Neuronal stem cell (in vitro differentiated cells): ENCODE results near the gene ARL4A.
"Not testable (repeated sequence)": the region's sequence is repeated elsewhere in the genome, so short reads cannot be mapped to it uniquely, and the experiment has no call there.

Experiments
- DNase-seq: peaks from one replicate; pipeline ENCODE4 v3.0.0-alpha.2; 2013; ENCODE audit warnings: low spot score
- H2AFZ ChIP-seq: one replicate; pipeline ENCODE4 v1.6.1; 2013; ENCODE audit warnings: mild to moderate bottlenecking, low read length, inconsistent platforms
- H2AK5ac ChIP-seq: 2 replicates; pipeline ENCODE4 v1.6.1; 2013; ENCODE audit warnings: low read depth, mild to moderate bottlenecking, inconsistent platforms, low read length, moderate library complexity, mixed read lengths
- H2BK120ac ChIP-seq: 2 replicates; pipeline ENCODE4 v1.6.1; 2013; ENCODE audit warnings: low read depth, mild to moderate bottlenecking, inconsistent platforms, low read length, moderate library complexity, mixed read lengths
- H2BK12ac ChIP-seq: one replicate; pipeline ENCODE4 v1.6.1; 2013; ENCODE audit warnings: low read length, inconsistent platforms
- H2BK15ac ChIP-seq: 2 replicates; pipeline ENCODE4 v1.6.1; 2013; ENCODE audit warnings: mild to moderate bottlenecking, low read length, inconsistent platforms, mixed read lengths
- H2BK5ac ChIP-seq: one replicate; pipeline ENCODE4 v1.6.1; 2013; ENCODE audit warnings: inconsistent platforms, mild to moderate bottlenecking, low read length, moderate library complexity
- H3K14ac ChIP-seq: one replicate; pipeline ENCODE4 v1.6.1; 2013; ENCODE audit warnings: low read length, inconsistent platforms
- H3K18ac ChIP-seq: 2 replicates; pipeline ENCODE4 v1.6.1; 2013; ENCODE audit warnings: low read length, inconsistent platforms
- H3K23ac ChIP-seq: 2 replicates; pipeline ENCODE4 v1.6.1; 2013; ENCODE audit warnings: low read depth, mild to moderate bottlenecking, mixed read lengths, low read length, inconsistent platforms; ENCODE audit not compliant: poor library complexity
- H3K27ac ChIP-seq: replicated peaks from 3 replicates; pipeline ENCODE4 v1.5.1; 2013; ENCODE audit warnings: low read length, inconsistent platforms
- H3K27me3 ChIP-seq, 3 experiments: 2 replicates each; pipeline ENCODE4 v1.6.1; 2013; ENCODE audit warnings: low read length in 3 of 3, mild to moderate bottlenecking in 2 of 3, inconsistent platforms in 1 of 3, low read depth in 1 of 3, mixed read lengths in 1 of 3, moderate library complexity in 1 of 3; ENCODE audit not compliant: control insufficient read depth in 3 of 3, insufficient read depth in 3 of 3
- H3K36me3 ChIP-seq, 2 donors: replicated peaks in 1 of 2; 2 replicates each; pipeline ENCODE4 v1.6.1; 2013; ENCODE audit warnings: low read length in 2 of 2; ENCODE audit not compliant: control insufficient read depth in 2 of 2, insufficient read depth in 2 of 2
- H3K4ac ChIP-seq: 2 replicates; pipeline ENCODE4 v1.6.1; 2013; ENCODE audit warnings: inconsistent platforms, mild to moderate bottlenecking, low read length, moderate library complexity
- H3K4me1 ChIP-seq, 2 donors: 1 replicate in 1 of 2; 2 replicates in 1 of 2; pipeline ENCODE4 v1.6.1; 2013; ENCODE audit warnings: low read length in 2 of 2, low read depth in 1 of 2; ENCODE audit not compliant: control insufficient read depth in 2 of 2, insufficient read depth in 1 of 2
- H3K4me2 ChIP-seq: one replicate; pipeline ENCODE4 v1.6.1; 2013; ENCODE audit warnings: mild to moderate bottlenecking, low read length, inconsistent platforms; ENCODE audit not compliant: insufficient read depth, poor library complexity, severe bottlenecking
- H3K4me3 ChIP-seq, 2 donors: 2 replicates each; pipeline ENCODE4 v1.5.1; 2013; ENCODE audit warnings: low read length in 2 of 2, mild to moderate bottlenecking in 2 of 2, inconsistent platforms in 1 of 2, moderate library complexity in 1 of 2
- H3K79me1 ChIP-seq: one replicate; pipeline ENCODE4 v1.6.1; 2013; ENCODE audit warnings: low read depth, mild to moderate bottlenecking, inconsistent platforms, low read length, moderate library complexity
- H3K9ac ChIP-seq: one replicate; pipeline ENCODE4 v1.6.1; 2013; ENCODE audit warnings: mild to moderate bottlenecking, low read depth, low read length, inconsistent platforms; ENCODE audit not compliant: poor library complexity
- H3K9me3 ChIP-seq, 2 donors: replicated peaks in 1 of 2; 2 replicates each; pipeline versions ENCODE3 to v1.6.1; 2013; ENCODE audit warnings: low read length in 2 of 2, mild to moderate bottlenecking in 2 of 2, inconsistent platforms in 1 of 2, low read depth in 1 of 2, mixed read lengths in 1 of 2, moderate library complexity in 1 of 2; ENCODE audit not compliant: control insufficient read depth in 2 of 2, insufficient read depth in 1 of 2
- H4K8ac ChIP-seq: one replicate; pipeline ENCODE4 v1.6.1; 2013; ENCODE audit warnings: low read depth, mild to moderate bottlenecking, inconsistent platforms, low read length, moderate library complexity
- H4K91ac ChIP-seq: one replicate; pipeline ENCODE4 v1.6.1; 2013; ENCODE audit warnings: low read length, low read depth, mild to moderate bottlenecking, inconsistent platforms; ENCODE audit not compliant: poor library complexity
- WGBS, 2 donors: extraction: QIAGEN DNeasy Blood & Tissue Kit; methylation state at CpG; one replicate each; pipeline ENCODE4 v1.1.7; 2013; ENCODE audit warnings: missing lambda C conversion rate in 2 of 2, mixed read lengths in 1 of 2; ENCODE audit not compliant: insufficient read length in 2 of 2, insufficient replicate concordance in 1 of 2; ENCODE audit errors: extremely low coverage in 2 of 2; 5-methylcytosine and 5-hydroxymethylcytosine counted together

Gene ARL4A

DNA sequence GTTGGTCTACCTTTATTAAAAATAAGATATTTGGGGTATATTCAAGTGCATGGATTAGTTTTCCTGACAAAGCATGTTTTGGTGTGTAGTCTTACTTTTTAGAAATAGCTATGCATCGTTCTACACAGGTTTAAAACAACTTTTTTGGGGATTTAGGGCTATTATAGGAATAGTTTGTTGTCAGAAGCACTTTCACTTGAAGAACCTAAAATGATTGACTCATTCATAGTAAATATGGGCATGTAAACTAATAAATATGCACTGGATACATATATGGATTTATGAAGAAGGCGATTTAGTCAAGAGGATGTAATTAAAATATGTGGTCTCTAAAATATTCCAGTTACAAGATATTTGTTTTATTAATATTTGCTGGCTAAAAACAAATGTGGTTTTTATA is 2.0 kb downstream of the ARL4A start:
- no peak for DNase-seq
- no peak overlapping the region for H3K4ac ChIP-seq
- H3K9me3 ChIP-seq: peaks cover 0 to 7% of the 10 kb centered on the region in 2 donors
- peaks cover 0 to 4% of the 10 kb centered on the region in 2 donors for H3K4me1 ChIP-seq
- no peak overlapping the region for H2BK12ac ChIP-seq
- H4K91ac ChIP-seq: no peak overlapping the region
- H2AFZ ChIP-seq: no peak overlapping the region
- no peak overlapping the region for H3K27ac ChIP-seq
- no peak overlapping the region for H2BK120ac ChIP-seq
- H3K9ac ChIP-seq: no peak overlapping the region
- no peak overlapping the region for H2BK15ac ChIP-seq
- H3K14ac ChIP-seq: no peak overlapping the region
- no peaks in the 10 kb centered on the region for H3K27me3 ChIP-seq
- H2AK5ac ChIP-seq: no peak overlapping the region
- no CpG with 5 or more reads among the region's 2 CpGs for WGBS, 2 donors
- peaks cover 0 to 50% of the 10 kb centered on the region in 2 donors for H3K36me3 ChIP-seq
- no peak overlapping the region for H3K18ac ChIP-seq
- H3K4me3 ChIP-seq: peak overlapping the region in 1 of 2 donors; percentile 68
- H3K4me2 ChIP-seq: no peak overlapping the region
- no peak overlapping the region for H2BK5ac ChIP-seq
- no peak overlapping the region for H3K23ac ChIP-seq
- no peak overlapping the region for H4K8ac ChIP-seq
- no peaks in the 10 kb centered on the region for H3K79me1 ChIP-seq

DNA sequence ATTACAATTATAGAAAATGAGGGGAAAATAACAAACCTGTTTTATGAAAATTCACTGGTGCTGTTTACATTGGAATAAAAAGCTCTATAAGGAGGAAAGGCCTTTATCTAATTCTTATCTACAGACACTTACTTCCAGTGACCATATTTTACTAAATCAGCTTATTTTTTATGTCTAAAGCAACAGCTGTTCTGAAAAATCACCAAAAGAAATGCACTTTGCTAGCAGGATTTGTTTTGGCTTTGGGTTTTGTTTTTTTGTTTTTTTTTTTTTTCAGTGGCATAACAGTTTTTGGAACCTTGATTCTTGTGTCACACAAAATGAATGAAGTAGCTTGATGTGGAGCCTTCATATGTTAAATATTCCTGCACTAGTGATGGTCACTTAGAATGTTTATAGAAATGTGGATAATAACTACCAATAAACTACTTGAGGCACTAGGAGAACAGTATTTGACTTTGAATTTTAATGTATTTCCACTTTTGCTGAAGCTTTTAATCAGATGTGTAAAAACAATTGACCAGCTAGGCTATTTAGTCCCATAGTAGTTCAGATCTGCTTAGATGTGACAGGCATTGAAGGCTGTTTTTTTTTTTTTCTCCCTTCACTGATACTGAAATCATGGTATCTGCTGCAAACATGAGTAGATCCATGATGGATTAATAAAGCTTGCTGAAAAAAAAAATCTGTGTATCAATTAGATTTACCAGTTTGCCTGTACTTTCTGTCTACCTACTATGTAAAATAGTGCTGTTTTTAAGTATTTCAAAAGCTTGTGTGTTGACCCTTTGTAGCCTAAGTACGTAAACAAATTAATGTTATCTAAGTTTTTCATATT is 2.8 kb downstream of the ARL4A start:
- Histone ChIP-seq H2BK12ac (no peak overlapping the region), H3K79me1 (no peaks in the 10 kb centered on the region), H3K27ac (no peak overlapping the region), H3K18ac (no peak overlapping the region), H4K91ac (no peak overlapping the region), H2BK120ac (no peak overlapping the region), H2AK5ac (no peak overlapping the region), H2BK15ac (no peak overlapping the region), H3K4ac (no peak overlapping the region), H2AFZ (no peak overlapping the region), H3K23ac (no peak overlapping the region), H3K14ac (no peak overlapping the region), H3K27me3 (no peaks in the 10 kb centered on the region), H3K9ac (no peak overlapping the region), H3K36me3 (peaks cover 0 to 53% of the 10 kb centered on the region in 2 donors), H4K8ac (no peak overlapping the region), H3K4me3 (peak overlapping the region in 1 of 2 donors; percentile 68), H3K9me3 (peaks cover 0 to 7% of the 10 kb centered on the region in 2 donors), H3K4me2 (no peak overlapping the region), H3K4me1 (peaks cover 0 to 4% of the 10 kb centered on the region in 2 donors), H2BK5ac (no peak overlapping the region)
- WGBS, 2 donors: no CpG with 5 or more reads among the region's 1 CpG
- DNase-seq: no peak

DNA sequence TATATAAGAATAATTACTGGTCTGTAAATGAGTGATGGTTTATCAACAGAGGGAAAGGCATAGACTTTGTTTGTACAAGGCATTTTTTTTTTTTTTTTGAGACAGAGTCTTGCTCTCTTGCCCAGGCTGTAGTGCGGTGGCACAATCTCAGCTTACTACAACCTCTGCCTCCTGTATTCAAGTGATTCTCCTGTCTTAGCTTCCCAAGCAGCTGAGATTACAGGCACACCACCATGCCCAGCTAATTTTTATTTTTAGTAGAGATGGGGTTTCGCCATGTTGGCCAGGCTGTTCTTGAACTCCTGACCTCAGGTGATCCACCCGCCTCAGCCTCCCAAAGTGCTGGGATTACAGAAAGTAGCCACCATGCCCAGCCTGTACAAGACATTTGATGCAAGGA is 4.0 kb downstream of the ARL4A start:
- H3K23ac ChIP-seq, H3K9ac ChIP-seq, H3K27ac ChIP-seq, H4K8ac ChIP-seq, H2BK12ac ChIP-seq, H3K79me1 ChIP-seq, H2AK5ac ChIP-seq, H2AFZ ChIP-seq, H3K9me3 ChIP-seq, H3K14ac ChIP-seq, H2BK5ac ChIP-seq, DNase-seq, H2BK15ac ChIP-seq, H3K4me2 ChIP-seq, H3K4ac ChIP-seq, H2BK120ac ChIP-seq, H4K91ac ChIP-seq, H3K4me1 ChIP-seq, H3K18ac ChIP-seq, H3K27me3 ChIP-seq: not testable (repeated sequence)
- Histone ChIP-seq H3K36me3 (peaks cover 0 to 53% of the 10 kb centered on the region in 2 donors), H3K4me3 (peak overlapping the region in 1 of 2 donors; percentile 21)
- WGBS, 2 donors: no CpG with 5 or more reads among the region's 3 CpGs

- WGBS, 2 donors: no CpG with 5 or more reads among the region's 1 CpG
- Histone ChIP-seq H3K4ac (no peak overlapping the region), H3K9me3 (peaks cover 0 to 3% of the 10 kb centered on the region in 2 donors), H2BK5ac (no peak overlapping the region), H3K4me3 (no peak overlapping the region), H2BK120ac (no peak overlapping the region), H3K36me3 (peaks cover 0 to 53% of the 10 kb centered on the region in 2 donors), H3K14ac (no peak overlapping the region), H3K27me3 (no peaks in the 10 kb centered on the region), H3K23ac (no peak overlapping the region), H3K79me1 (no peaks in the 10 kb centered on the region), H4K8ac (no peak overlapping the region), H2AFZ (no peak overlapping the region), H3K4me2 (no peak overlapping the region), H3K4me1 (no peaks in the 10 kb centered on the region), H3K9ac (no peak overlapping the region), H2AK5ac (no peak overlapping the region), H3K18ac (no peak overlapping the region), H2BK12ac (no peak overlapping the region), H3K27ac (no peak overlapping the region), H4K91ac (no peak overlapping the region), H2BK15ac (no peak overlapping the region)
- no peak for DNase-seq
Measured at GRCh38 chr7:12692035-12692434, 4.6 kb downstream of the ARL4A start.
